HG02763 (cell line): Measurements from ENCODE around the gene SEPTIN8.

Experiments
- ATAC-seq: cut with Tn5 transposase; IDR thresholded peaks from one replicate; pipeline ENCODE4 v1.9.1; 2021; ENCODE audit warnings: mild to moderate bottlenecking, moderate library complexity; ENCODE audit not compliant: unreplicated experiment

Gene SEPTIN8

GRCh38 chr5:132714456-132715307 lies 62.4 kb downstream of the SEPTIN8 start:
- no peak for ATAC-seq

- no peak for ATAC-seq
Observed at GRCh38 chr5:132708645-132709044, 68.4 kb downstream of the SEPTIN8 start.

DNA sequence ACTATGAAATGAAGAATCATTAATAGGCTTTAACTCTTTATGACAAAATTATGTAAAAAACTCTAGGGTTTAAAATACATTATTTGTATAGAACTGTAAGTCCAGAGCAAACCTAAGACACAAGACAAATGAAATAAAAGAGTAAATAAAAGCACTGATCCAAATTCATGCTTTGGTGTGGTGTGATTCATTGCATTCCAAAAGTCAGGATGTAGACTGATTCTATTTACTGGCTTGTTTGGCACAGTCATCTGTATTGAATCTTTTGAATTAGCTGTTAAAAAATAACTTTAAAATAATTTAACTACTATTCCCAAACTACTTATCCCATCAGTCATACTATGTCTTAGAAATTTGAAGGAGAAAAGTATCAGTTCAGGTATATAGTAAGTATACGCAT lies 72.2 kb downstream of the SEPTIN8 start:
- no peak for ATAC-seq
